ENCODE results near the gene CSF3R. TPM values are rescaled to one million over a fixed set of nuclear protein-coding genes. Genes with fewer than 3 reads are reported as not detected.

The CSF3R gene
- total RNA-seq, 2 experiments from 2014 or later: not detected

- POLR2A ChIA-PET: no interaction called here
- TF ChIP-seq CTCF (conservative IDR thresholded peaks at IDR 0.05; ENCODE audit: low read length) (no peak), EZH2phosphoT487 (IDR thresholded peaks at IDR 0.05; ENCODE audit: borderline replicate concordance, low read depth, low read length) (no peak)
- BruUV-seq (replicated peaks): no TSS peak
- Histone ChIP-seq H3K9me3 (ENCODE audit: low read length) (no peaks in the 10 kb centered on the region), H3K4me1 (ENCODE audit: insufficient read depth, low read length, poor library complexity, severe bottlenecking) (no peaks in the 10 kb centered on the region), H3K79me2 (ENCODE audit: insufficient read depth, low read depth, low read length) (no peaks in the 10 kb centered on the region), H3K36me3 (ENCODE audit: insufficient read depth, low read length) (no peaks in the 10 kb centered on the region), H3K27ac (ENCODE audit: low read depth, low read length, poor library complexity, severe bottlenecking) (no peak overlapping the region), H3K4me3 (ENCODE audit: low read depth, low read length, poor library complexity, severe bottlenecking) (no peak overlapping the region), H3K9me2 (ENCODE audit: insufficient read depth, low read length) (no peaks in the 10 kb centered on the region), H3K4me2 (ENCODE audit: low read length) (no peak overlapping the region), H2AFZ (ENCODE audit: low read length) (no peak overlapping the region), H4K20me1 (ENCODE audit: insufficient read depth, low read length) (no peaks in the 10 kb centered on the region)
- intact Hi-C loops (cut with micrococcal nuclease; ENCODE audit: unreplicated experiment): no loop called here
- CTCF ChIA-PET (ENCODE audit: unreplicated experiment): no interaction called here
- DNase-seq (ENCODE audit: low spot score): no peak
These were observed 50.1 kb downstream of the CSF3R start for GRCh38 chr1:36432616-36433015.

GRCh38 chr1:36425791-36426190, 56.9 kb downstream of the CSF3R start:
- H3K4me1 ChIP-seq (ENCODE audit: insufficient read depth, low read length, poor library complexity, severe bottlenecking): peaks cover 3% of the 10 kb centered on the region
- BruUV-seq (replicated peaks): no TSS peak
- no peak overlapping the region for H3K4me2 ChIP-seq (ENCODE audit: low read length)
- H3K9me2 ChIP-seq (ENCODE audit: insufficient read depth, low read length): no peaks in the 10 kb centered on the region
- TF ChIP-seq EZH2phosphoT487 (IDR thresholded peaks at IDR 0.05; ENCODE audit: borderline replicate concordance, low read depth, low read length): no peak
- no peak for TF ChIP-seq CTCF (conservative IDR thresholded peaks at IDR 0.05; ENCODE audit: low read length)
- H3K79me2 ChIP-seq (ENCODE audit: insufficient read depth, low read depth, low read length): no peaks in the 10 kb centered on the region
- H3K4me3 ChIP-seq (ENCODE audit: low read depth, low read length, poor library complexity, severe bottlenecking): no peak overlapping the region
- H3K9me3 ChIP-seq (ENCODE audit: low read length): no peaks in the 10 kb centered on the region
- no peak for DNase-seq (ENCODE audit: low spot score)
- no peak overlapping the region for H3K27ac ChIP-seq (ENCODE audit: low read depth, low read length, poor library complexity, severe bottlenecking)
- CTCF ChIA-PET (ENCODE audit: unreplicated experiment): no interaction called here
- H2AFZ ChIP-seq (ENCODE audit: low read length): no peak overlapping the region
- POLR2A ChIA-PET: no interaction called here
- intact Hi-C loops (cut with micrococcal nuclease; ENCODE audit: unreplicated experiment): no loop called here
- H3K36me3 ChIP-seq (ENCODE audit: insufficient read depth, low read length): no peaks in the 10 kb centered on the region
- H4K20me1 ChIP-seq (ENCODE audit: insufficient read depth, low read length): no peaks in the 10 kb centered on the region

GRCh38 chr1:36421649-36422048, 61.1 kb downstream of the CSF3R start:
- Histone ChIP-seq H2AFZ (ENCODE audit: low read length) (no peak overlapping the region), H3K4me3 (ENCODE audit: low read depth, low read length, poor library complexity, severe bottlenecking) (no peak overlapping the region), H3K9me3 (ENCODE audit: low read length) (no peaks in the 10 kb centered on the region), H3K4me1 (ENCODE audit: insufficient read depth, low read length, poor library complexity, severe bottlenecking) (peaks cover 11% of the 10 kb centered on the region), H3K79me2 (ENCODE audit: insufficient read depth, low read depth, low read length) (no peaks in the 10 kb centered on the region), H3K4me2 (ENCODE audit: low read length) (no peak overlapping the region), H3K9me2 (ENCODE audit: insufficient read depth, low read length) (no peaks in the 10 kb centered on the region), H4K20me1 (ENCODE audit: insufficient read depth, low read length) (no peaks in the 10 kb centered on the region), H3K27ac (ENCODE audit: low read depth, low read length, poor library complexity, severe bottlenecking) (no peak overlapping the region), H3K36me3 (ENCODE audit: insufficient read depth, low read length) (no peaks in the 10 kb centered on the region)
- DNase-seq (ENCODE audit: low spot score): no peak
- TF ChIP-seq CTCF (conservative IDR thresholded peaks at IDR 0.05; ENCODE audit: low read length): no peak
- no peak for TF ChIP-seq EZH2phosphoT487 (IDR thresholded peaks at IDR 0.05; ENCODE audit: borderline replicate concordance, low read depth, low read length)
- ChIA-PET POLR2A (interaction anchor here (0.6 to 1.5 kb wide), 2 partner anchors 24 to 34 kb away, joined by 3 to 4 read pairs; partner anchors contain the start of gene LSM10), CTCF (ENCODE audit: unreplicated experiment) (interaction anchor here (1.1 kb wide), 1 partner anchor 79 kb away, joined by 4 read pairs; no protein-coding TSS in a partner anchor)
- intact Hi-C loops (cut with micrococcal nuclease; ENCODE audit: unreplicated experiment): loop anchor here (1.0 to 5.0 kb wide), 4 partner anchors 35 to 324 kb away; partner anchors contain the start of gene TRAPPC3
- BruUV-seq (replicated peaks): no TSS peak

Data from OCI-LY7 (cell line).